ENCODE data around the gene POLR1H.

Gene POLR1H

GRCh38 chr6:30102414-30102969 is 41.4 kb downstream of the POLR1H start:
- no peak for DNase-seq (ENCODE audit: extremely low spot score)
- ChIA-PET CTCF (interaction anchor here (0.6 to 8.6 kb wide), 39 partner anchors 10 to 350 kb away, joined by 3 to 313 read pairs (median 4); partner anchors contain the start of genes PPP1R11, TRIM31 and TRIM40), POLR2A (interaction anchor here (0.5 to 1.6 kb wide), 2 partner anchors 29 to 554 kb away, joined by 3 read pairs; no protein-coding TSS in a partner anchor)
- TF ChIP-seq, protein P1, sequence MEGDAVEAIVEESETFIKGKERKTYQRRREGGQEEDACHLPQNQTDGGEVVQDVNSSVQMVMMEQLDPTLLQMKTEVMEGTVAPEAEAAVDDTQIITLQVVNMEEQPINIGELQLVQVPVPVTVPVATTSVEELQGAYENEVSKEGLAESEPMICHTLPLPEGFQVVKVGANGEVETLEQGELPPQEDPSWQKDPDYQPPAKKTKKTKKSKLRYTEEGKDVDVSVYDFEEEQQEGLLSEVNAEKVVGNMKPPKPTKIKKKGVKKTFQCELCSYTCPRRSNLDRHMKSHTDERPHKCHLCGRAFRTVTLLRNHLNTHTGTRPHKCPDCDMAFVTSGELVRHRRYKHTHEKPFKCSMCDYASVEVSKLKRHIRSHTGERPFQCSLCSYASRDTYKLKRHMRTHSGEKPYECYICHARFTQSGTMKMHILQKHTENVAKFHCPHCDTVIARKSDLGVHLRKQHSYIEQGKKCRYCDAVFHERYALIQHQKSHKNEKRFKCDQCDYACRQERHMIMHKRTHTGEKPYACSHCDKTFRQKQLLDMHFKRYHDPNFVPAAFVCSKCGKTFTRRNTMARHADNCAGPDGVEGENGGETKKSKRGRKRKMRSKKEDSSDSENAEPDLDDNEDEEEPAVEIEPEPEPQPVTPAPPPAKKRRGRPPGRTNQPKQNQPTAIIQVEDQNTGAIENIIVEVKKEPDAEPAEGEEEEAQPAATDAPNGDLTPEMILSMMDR (IDR thresholded peaks at IDR 0.05; ENCODE audit: control extremely low read depth, extremely low read depth, low read depth, missing control alignments): no peak

DNA sequence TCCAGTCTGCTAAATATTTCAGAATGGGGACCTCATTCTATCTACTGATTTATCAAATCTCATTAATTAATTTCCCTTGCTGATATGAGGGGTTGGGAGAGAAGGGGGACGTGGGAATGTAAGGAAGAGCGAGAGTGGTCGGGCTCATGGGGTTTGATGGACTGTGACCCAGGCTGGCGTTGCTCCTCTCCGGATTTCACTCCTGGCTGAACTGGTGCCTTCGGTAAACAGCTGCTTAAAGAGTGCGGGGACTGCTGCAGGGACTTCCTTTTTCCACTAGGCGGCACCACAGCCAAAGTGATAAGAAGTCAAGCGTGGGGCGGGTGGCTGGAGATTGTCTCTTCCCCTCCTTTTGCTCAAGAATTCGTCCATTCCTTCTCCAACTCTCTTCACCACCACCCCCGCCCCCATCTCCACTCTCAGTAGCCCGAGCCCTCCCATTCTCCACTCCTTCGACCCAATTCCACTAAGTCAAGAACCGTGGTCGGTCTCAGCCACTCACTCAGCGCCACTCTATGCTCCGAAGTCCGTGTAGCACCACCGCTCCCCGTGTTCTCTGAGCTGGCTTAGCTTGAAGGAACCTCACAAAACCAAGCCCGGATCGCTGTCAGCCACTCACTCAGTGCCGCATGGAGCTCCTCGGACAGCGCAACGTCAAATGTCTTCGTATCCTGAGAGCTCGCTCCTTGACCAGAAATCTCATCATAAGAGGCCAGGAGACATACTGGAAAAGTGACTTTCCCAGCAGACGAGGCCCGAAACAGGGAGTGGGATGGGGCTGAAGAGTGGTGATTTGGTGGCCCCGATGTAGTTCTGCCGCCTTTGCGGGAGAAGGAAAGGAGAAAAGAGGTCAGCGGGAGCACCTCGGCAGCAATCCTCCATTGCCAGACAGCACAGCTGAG is 42.2 kb downstream of the POLR1H start:
- TF ChIP-seq, protein P1 (IDR thresholded peaks at IDR 0.05; ENCODE audit: control extremely low read depth, extremely low read depth, low read depth, missing control alignments): peak; percentile 98
- DNase-seq (ENCODE audit: extremely low spot score): peak; percentile 89
- POLR2A ChIA-PET: interaction anchor here (0.9 kb wide), 1 partner anchor 27 kb away, joined by 3 read pairs; no protein-coding TSS in a partner anchor
- CTCF ChIA-PET: interaction anchor here (0.6 to 8.6 kb wide), 31 partner anchors 9 to 350 kb away, joined by 3 to 313 read pairs (median 4); partner anchors contain the start of genes POLR1H, TRIM31 and TRIM40

- CTCF ChIA-PET: interaction anchor here (1.0 to 8.6 kb wide), 29 partner anchors 9 to 306 kb away, joined by 3 to 313 read pairs (median 5); partner anchors contain the start of genes POLR1H, TRIM31 and TRIM40
- DNase-seq (ENCODE audit: extremely low spot score): no peak
- TF ChIP-seq, protein P1 (IDR thresholded peaks at IDR 0.05; ENCODE audit: control extremely low read depth, extremely low read depth, low read depth, missing control alignments): no peak
- POLR2A ChIA-PET: interaction anchor here (0.9 kb wide), 1 partner anchor 28 kb away, joined by 3 read pairs; no protein-coding TSS in a partner anchor
Observed at GRCh38 chr6:30103872-30104179, 42.8 kb downstream of the POLR1H start.

DNA sequence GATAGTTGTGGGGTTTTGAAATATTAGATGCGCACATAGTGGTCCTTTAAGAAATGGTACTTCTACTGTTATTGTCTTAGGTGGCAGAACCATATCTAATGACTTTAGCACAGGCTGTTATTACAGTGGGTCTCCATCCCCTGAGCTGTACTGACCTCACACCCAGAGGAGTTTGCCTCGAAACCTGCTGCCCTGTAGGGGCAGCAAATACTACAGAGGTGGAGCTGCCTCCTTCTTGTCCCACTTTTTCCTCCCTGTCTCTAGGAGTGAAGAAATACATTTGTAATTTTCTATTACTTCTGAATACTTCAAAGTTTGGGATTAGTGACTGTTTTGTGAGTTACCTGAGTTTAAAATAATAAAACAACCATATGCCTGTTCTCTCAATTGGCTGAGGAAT is 43.6 kb downstream of the POLR1H start:
- DNase-seq (ENCODE audit: extremely low spot score): no peak
- ChIA-PET CTCF (interaction anchor here (0.9 to 8.6 kb wide), 12 partner anchors 9 to 307 kb away, joined by 3 to 313 read pairs (median 13); partner anchors contain the start of genes TRIM31 and TRIM40), POLR2A (no interaction called here)
- TF ChIP-seq, protein P1 (IDR thresholded peaks at IDR 0.05; ENCODE audit: control extremely low read depth, extremely low read depth, low read depth, missing control alignments): no peak

DNA sequence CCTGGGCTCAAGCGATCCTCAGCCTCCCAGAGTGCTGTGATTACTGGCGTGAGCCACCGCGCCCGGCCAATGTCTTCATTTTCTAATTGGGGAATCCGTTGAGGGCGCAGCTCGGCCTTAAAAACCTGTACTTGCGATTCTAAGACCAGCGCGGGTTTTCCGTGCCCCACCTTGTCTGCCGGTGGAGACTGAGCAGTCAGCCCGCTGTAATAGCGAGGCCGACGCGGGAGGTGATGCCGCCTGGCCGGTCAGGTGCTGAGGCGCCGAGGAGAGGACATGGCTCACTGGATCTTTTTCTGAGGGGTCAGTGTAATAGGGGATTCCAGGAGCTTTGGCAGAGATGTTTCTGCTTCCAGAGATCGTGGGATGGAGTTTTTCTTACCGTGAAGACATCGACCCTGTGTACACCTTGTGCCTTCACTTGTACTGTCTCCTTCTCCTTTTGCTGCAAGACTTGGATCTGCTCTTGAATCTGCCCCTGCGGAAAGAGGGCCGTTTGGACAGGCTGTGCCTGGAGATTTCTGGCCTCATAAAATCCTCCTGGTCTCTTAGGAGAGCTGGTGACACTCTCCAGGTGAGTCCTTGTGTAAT is 50.3 kb downstream of the POLR1H start:
- TF ChIP-seq, protein P1 (IDR thresholded peaks at IDR 0.05; ENCODE audit: control extremely low read depth, extremely low read depth, low read depth, missing control alignments): no peak
- no peak for DNase-seq (ENCODE audit: extremely low spot score)
- CTCF ChIA-PET: interaction anchor here (1.3 to 4.0 kb wide), 3 partner anchors 8 to 20 kb away, joined by 5 to 31 read pairs (median 22); no protein-coding TSS in a partner anchor
- POLR2A ChIA-PET: no interaction called here
